SU-DHL-6 (cell line): ENCODE measurements around the gene OR6V1.

Source experiments
- EZH2phosphoT487 ChIP-seq: fragments of 200-600 bp; sonication (generic), shearing (Covaris generic); conservative IDR thresholded peaks from 2 replicates; pipeline ENCODE4 v1.6.1; 2018; ENCODE audit warnings: mild to moderate bottlenecking, antibody characterized with exemption, low read length, moderate library complexity, mixed read lengths
- TF ChIP-seq, protein P1 (sequence below): fragments of 200-600 bp; sonication (generic); IDR thresholded peaks from one replicate; pipeline ENCODE4 v1.5.1; 2017; ENCODE audit warnings: antibody characterized with exemption, mild to moderate bottlenecking, low read length, moderate library complexity; ENCODE audit not compliant: insufficient read depth, poor library complexity, severe bottlenecking

DNA sequence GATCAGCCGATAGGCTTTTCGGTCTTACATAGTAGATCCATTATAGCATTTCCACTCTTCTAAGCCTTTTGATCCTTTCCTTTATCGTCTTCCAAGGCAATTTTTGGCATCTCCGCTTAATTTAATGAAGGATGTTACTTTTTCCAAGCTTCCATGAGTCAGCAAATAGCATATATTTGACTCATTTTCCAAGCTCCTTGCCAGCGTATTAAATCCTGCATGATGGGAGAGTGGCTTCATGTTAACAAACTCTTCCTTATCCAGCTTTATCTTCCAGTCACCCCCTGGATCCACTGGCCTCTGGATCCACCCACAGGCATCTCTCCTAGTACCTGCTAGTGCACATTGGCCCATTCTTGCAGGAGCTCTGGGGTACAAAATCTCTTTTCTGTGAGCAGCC, 38.2 kb upstream of the OR6V1 start:
- TF ChIP-seq, protein P1, sequence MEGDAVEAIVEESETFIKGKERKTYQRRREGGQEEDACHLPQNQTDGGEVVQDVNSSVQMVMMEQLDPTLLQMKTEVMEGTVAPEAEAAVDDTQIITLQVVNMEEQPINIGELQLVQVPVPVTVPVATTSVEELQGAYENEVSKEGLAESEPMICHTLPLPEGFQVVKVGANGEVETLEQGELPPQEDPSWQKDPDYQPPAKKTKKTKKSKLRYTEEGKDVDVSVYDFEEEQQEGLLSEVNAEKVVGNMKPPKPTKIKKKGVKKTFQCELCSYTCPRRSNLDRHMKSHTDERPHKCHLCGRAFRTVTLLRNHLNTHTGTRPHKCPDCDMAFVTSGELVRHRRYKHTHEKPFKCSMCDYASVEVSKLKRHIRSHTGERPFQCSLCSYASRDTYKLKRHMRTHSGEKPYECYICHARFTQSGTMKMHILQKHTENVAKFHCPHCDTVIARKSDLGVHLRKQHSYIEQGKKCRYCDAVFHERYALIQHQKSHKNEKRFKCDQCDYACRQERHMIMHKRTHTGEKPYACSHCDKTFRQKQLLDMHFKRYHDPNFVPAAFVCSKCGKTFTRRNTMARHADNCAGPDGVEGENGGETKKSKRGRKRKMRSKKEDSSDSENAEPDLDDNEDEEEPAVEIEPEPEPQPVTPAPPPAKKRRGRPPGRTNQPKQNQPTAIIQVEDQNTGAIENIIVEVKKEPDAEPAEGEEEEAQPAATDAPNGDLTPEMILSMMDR: no peak
- no peak for TF ChIP-seq EZH2phosphoT487
